ENCODE data around the gene IRX1.

DNA sequence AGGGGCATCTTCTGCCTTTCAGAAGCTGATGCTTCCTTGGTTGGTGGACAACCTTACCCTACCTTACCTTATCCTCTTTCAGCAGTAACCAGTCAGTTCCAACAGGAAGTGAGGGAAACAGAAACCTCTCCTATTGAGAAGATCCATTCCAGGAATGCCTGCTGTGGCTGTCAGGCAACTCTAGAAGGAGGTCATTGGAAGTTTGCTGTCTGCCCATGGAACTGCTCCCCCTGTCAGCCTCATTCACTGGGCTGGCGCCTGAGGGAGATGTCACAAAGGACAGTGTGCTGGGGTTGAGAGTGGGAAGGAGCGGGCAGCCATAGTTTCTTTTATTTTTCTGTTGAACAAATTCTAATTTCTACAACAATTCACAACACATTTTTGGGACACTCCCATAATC is 54.7 kb downstream of the IRX1 start:
- TF ChIP-seq EZH2 (IDR thresholded peaks at IDR 0.05) = no peak
- no peak for TF ChIP-seq POLR2AphosphoS5 (IDR thresholded peaks at IDR 0.05; ENCODE audit: borderline replicate concordance, low read depth, low read length)
- no peak for TF ChIP-seq FOXP2 (optimal IDR thresholded peaks at IDR 0.05; ENCODE audit: control extremely low read depth, extremely low read length, insufficient read depth)
